ENCODE results near the gene RNF31.

GRCh38 chr14:24194873-24195185 lies 47.5 kb downstream of the RNF31 start:
- no peak for TF ChIP-seq ZNF274 (IDR thresholded peaks at IDR 0.05; ENCODE audit: low read depth, low read length)
- TF ChIP-seq SUZ12 (IDR thresholded peaks at IDR 0.05; ENCODE audit: extremely low read depth, insufficient read depth, insufficient read length), result no peak
- no peak for TF ChIP-seq YY1 (IDR thresholded peaks at IDR 0.05; ENCODE audit: insufficient read depth, insufficient read length)

Data from NT2/D1 (cell line).